ENCODE measurements around the gene SHC1.
"Not testable (repeated sequence)": the region's sequence is repeated elsewhere in the genome, so short reads cannot be mapped to it uniquely, and the experiment has no call there.

The SHC1 gene

GRCh38 chr1:154994269-154994587 is 23.7 kb upstream of the SHC1 start:
- H3K9me3 ChIP-seq (ENCODE audit: low read depth, low read length) = no peaks in the 10 kb centered on the region
- peak overlapping the region; percentile 76 for H3K27ac ChIP-seq
- peaks cover 13% of the 10 kb centered on the region; the same call in 1 of the 2 replicates for H3K36me3 ChIP-seq (ENCODE audit: insufficient read depth, low read length)
- H3K9ac ChIP-seq (ENCODE audit: insufficient read length) = no peak overlapping the region
- TF ChIP-seq POLR2AphosphoS5 (IDR thresholded peaks at IDR 0.05; ENCODE audit: borderline replicate concordance, low read depth, low read length) (no peak), FOXP2 (optimal IDR thresholded peaks at IDR 0.05; ENCODE audit: control extremely low read depth, extremely low read length, insufficient read depth) (no peak), EZH2 (IDR thresholded peaks at IDR 0.05) (no peak)
- no peak for DNase-seq (ENCODE audit: low read depth, low spot score)
- no peak overlapping the region for H3K4me3 ChIP-seq

- Histone ChIP-seq H3K9ac (ENCODE audit: insufficient read length) (no peak within 1 kb of the TSS), H3K36me3 (ENCODE audit: insufficient read depth, low read length) (peaks cover 18% of the 10 kb centered on the region; the same call in 1 of the 2 replicates), H3K4me3 (no peak within 1 kb of the TSS), H3K9me3 (ENCODE audit: low read depth, low read length) (no peaks in the 10 kb centered on the region), H3K27ac (peak within 1 kb of the TSS; percentile 76)
- DNase-seq (ENCODE audit: low read depth, low spot score) = no peak
- TF ChIP-seq EZH2 (IDR thresholded peaks at IDR 0.05) = no peak
- no peak for TF ChIP-seq FOXP2 (optimal IDR thresholded peaks at IDR 0.05; ENCODE audit: control extremely low read depth, extremely low read length, insufficient read depth)
- peak; percentile 29; the same call in 1 of the 2 replicates for TF ChIP-seq POLR2AphosphoS5 (IDR thresholded peaks at IDR 0.05; ENCODE audit: borderline replicate concordance, low read depth, low read length)
Measured at GRCh38 chr1:154993572-154994268, 23.2 kb upstream of the SHC1 start, which contains the start of gene LENEP. TSS of gene LENEP (plus strand) at chr1:154993586. CDS start at chr1:154993608, 22 bp downstream.

GRCh38 chr1:154992721-154993571 is 22.4 kb upstream of the SHC1 start:
- TF ChIP-seq POLR2AphosphoS5 (IDR thresholded peaks at IDR 0.05; ENCODE audit: borderline replicate concordance, low read depth, low read length) (no peak), EZH2 (IDR thresholded peaks at IDR 0.05) (no peak), FOXP2 (optimal IDR thresholded peaks at IDR 0.05; ENCODE audit: control extremely low read depth, extremely low read length, insufficient read depth) (no peak)
- Histone ChIP-seq H3K9me3 (ENCODE audit: low read depth, low read length) (no peaks in the 10 kb centered on the region), H3K4me3 (no peak overlapping the region), H3K27ac (peak overlapping the region; percentile 76), H3K9ac (ENCODE audit: insufficient read length) (no peak overlapping the region), H3K36me3 (ENCODE audit: insufficient read depth, low read length) (peaks cover 26% of the 10 kb centered on the region)
- DNase-seq (ENCODE audit: low read depth, low spot score) = no peak

GRCh38 chr1:154990276-154990675 is 19.7 kb upstream of the SHC1 start:
- Histone ChIP-seq H3K9ac (ENCODE audit: insufficient read length) (no peak overlapping the region), H3K27ac (no peak overlapping the region), H3K9me3 (ENCODE audit: low read depth, low read length) (no peaks in the 10 kb centered on the region), H3K4me3 (no peak overlapping the region), H3K36me3 (ENCODE audit: insufficient read depth, low read length) (peaks cover 41% of the 10 kb centered on the region)
- TF ChIP-seq POLR2AphosphoS5 (IDR thresholded peaks at IDR 0.05; ENCODE audit: borderline replicate concordance, low read depth, low read length) (no peak), FOXP2 (optimal IDR thresholded peaks at IDR 0.05; ENCODE audit: control extremely low read depth, extremely low read length, insufficient read depth) (no peak), EZH2 (IDR thresholded peaks at IDR 0.05) (no peak)
- no peak for DNase-seq (ENCODE audit: low read depth, low spot score)

- H3K9me3 ChIP-seq (ENCODE audit: low read depth, low read length) = no peaks in the 10 kb centered on the region
- H3K4me3 ChIP-seq = no peak overlapping the region
- no peak overlapping the region for H3K9ac ChIP-seq (ENCODE audit: insufficient read length)
- DNase-seq (ENCODE audit: low read depth, low spot score) = no peak
- no peak for TF ChIP-seq POLR2AphosphoS5 (IDR thresholded peaks at IDR 0.05; ENCODE audit: borderline replicate concordance, low read depth, low read length)
- no peak overlapping the region for H3K27ac ChIP-seq
- peaks cover 41% of the 10 kb centered on the region for H3K36me3 ChIP-seq (ENCODE audit: insufficient read depth, low read length)
Measured at GRCh38 chr1:154989195-154989860, 18.8 kb upstream of the SHC1 start.

GRCh38 chr1:154988058-154988954 is 17.8 kb upstream of the SHC1 start:
- Histone ChIP-seq H3K36me3 (ENCODE audit: insufficient read depth, low read length) (peaks cover 41% of the 10 kb centered on the region), H3K9me3 (ENCODE audit: low read depth, low read length) (no peaks in the 10 kb centered on the region), H3K27ac (no peak overlapping the region), H3K4me3 (no peak overlapping the region), H3K9ac (ENCODE audit: insufficient read length) (no peak overlapping the region)
- TF ChIP-seq FOXP2 (optimal IDR thresholded peaks at IDR 0.05; ENCODE audit: control extremely low read depth, extremely low read length, insufficient read depth) = no peak
- DNase-seq (ENCODE audit: low read depth, low spot score) = no peak

GRCh38 chr1:154987326-154987725 is 16.8 kb upstream of the SHC1 start:
- Histone ChIP-seq H3K4me3 (no peak overlapping the region), H3K9ac (ENCODE audit: insufficient read length) (no peak overlapping the region), H3K27ac (no peak overlapping the region), H3K9me3 (ENCODE audit: low read depth, low read length) (no peaks in the 10 kb centered on the region), H3K36me3 (ENCODE audit: insufficient read depth, low read length) (peaks cover 41% of the 10 kb centered on the region)
- no peak for DNase-seq (ENCODE audit: low read depth, low spot score)
- TF ChIP-seq EZH2 (IDR thresholded peaks at IDR 0.05) = no peak
- no peak for TF ChIP-seq POLR2AphosphoS5 (IDR thresholded peaks at IDR 0.05; ENCODE audit: borderline replicate concordance, low read depth, low read length)
- no peak for TF ChIP-seq FOXP2 (optimal IDR thresholded peaks at IDR 0.05; ENCODE audit: control extremely low read depth, extremely low read length, insufficient read depth)

GRCh38 chr1:154986736-154987135 is 16.2 kb upstream of the SHC1 start:
- not testable (repeated sequence) for H3K9ac ChIP-seq (ENCODE audit: insufficient read length); H3K4me3 ChIP-seq; H3K9me3 ChIP-seq (ENCODE audit: low read depth, low read length); DNase-seq (ENCODE audit: low read depth, low spot score); H3K27ac ChIP-seq
- peaks cover 41% of the 10 kb centered on the region for H3K36me3 ChIP-seq (ENCODE audit: insufficient read depth, low read length)

All from SK-N-MC (cell line).